ENCODE measurements around the gene LOXL3.
A peak's percentile ranks its signal among the peaks of the same experiment; 100 is the strongest.

Gene LOXL3

DNA sequence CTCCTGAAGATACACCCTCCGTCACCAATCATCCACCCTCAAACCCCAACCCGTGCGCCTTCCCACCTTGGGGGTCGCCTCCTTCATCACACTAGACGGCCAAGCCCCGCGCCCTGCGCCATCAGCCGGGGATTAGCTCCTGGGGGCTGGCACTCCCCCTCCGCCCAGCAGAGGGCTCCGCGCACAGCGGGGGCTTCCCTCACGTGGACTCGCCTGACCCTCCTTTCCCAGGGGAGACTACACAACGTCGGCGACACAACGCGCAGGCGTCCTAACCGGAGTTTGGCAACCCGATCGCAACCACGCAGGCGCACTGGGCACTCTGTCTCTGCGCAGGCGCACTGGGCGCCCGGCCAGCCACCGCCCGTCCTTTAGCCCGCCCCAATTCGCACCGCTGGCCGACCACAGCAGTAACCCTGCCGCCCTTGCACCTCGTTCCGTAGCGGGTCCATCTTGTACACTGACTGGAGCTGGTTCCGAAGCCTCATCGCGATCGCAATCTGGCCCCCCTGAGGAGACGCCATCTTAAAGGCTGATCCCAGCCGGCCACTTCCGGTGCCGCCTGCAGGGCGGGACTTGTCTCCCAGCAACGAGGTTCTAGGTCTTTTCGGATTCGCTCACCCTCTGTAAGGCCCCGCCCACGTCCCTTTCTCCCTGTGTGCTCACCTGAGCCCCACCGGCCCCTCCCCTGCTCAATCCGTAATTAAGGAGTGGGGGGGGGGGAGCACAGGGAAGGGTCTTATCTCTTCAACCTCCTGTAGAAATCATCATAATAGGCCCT is 46.4 kb downstream of the LOXL3 start, which contains the start of gene PCGF1 (continued):
- TF ChIP-seq MEIS1 (CRISPR knock-in tag; IDR thresholded peaks at IDR 0.05; ENCODE audit: borderline replicate concordance): no peak
- TF ChIP-seq SCRT1 (tag by site-specific recombination; IDR thresholded peaks at IDR 0.05; ENCODE audit: borderline replicate concordance): no peak
- TF ChIP-seq, protein P1, sequence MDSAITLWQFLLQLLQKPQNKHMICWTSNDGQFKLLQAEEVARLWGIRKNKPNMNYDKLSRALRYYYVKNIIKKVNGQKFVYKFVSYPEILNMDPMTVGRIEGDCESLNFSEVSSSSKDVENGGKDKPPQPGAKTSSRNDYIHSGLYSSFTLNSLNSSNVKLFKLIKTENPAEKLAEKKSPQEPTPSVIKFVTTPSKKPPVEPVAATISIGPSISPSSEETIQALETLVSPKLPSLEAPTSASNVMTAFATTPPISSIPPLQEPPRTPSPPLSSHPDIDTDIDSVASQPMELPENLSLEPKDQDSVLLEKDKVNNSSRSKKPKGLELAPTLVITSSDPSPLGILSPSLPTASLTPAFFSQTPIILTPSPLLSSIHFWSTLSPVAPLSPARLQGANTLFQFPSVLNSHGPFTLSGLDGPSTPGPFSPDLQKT (IDR thresholded peaks at IDR 0.05; ENCODE audit: borderline replicate concordance, low read depth, low read length): no peak; the same call in 1 of the 2 replicates
- TF ChIP-seq SALL2 (tag by site-specific recombination; IDR thresholded peaks at IDR 0.05; ENCODE audit: borderline replicate concordance): no peak
- no peak for TF ChIP-seq ZNF658 (tag by site-specific recombination; IDR thresholded peaks at IDR 0.05)
- TF ChIP-seq ZNF629 (tag by site-specific recombination; IDR thresholded peaks at IDR 0.05): peak; percentile 60; the same call in 1 of the 2 replicates
- TF ChIP-seq KLF7 (tag by site-specific recombination; IDR thresholded peaks at IDR 0.05; ENCODE audit: borderline replicate concordance): 0 out of 2 replicates have a peak, but pooled peaks have one; percentile 11
- TF ChIP-seq ZBTB7A (tag by site-specific recombination; IDR thresholded peaks at IDR 0.05; ENCODE audit: low read depth): peak; percentile 66; the same call in 1 of the 2 replicates
- TF ChIP-seq ZNF114 (tag by site-specific recombination; IDR thresholded peaks at IDR 0.05): no peak
- TF ChIP-seq ZNF19 (tag by site-specific recombination; IDR thresholded peaks at IDR 0.05; ENCODE audit: low read depth): no peak
- no peak for TF ChIP-seq ZNF214 (tag by site-specific recombination; IDR thresholded peaks at IDR 0.05; ENCODE audit: borderline replicate concordance)
- no peak for TF ChIP-seq ZNF791 (tag by site-specific recombination; IDR thresholded peaks at IDR 0.05)
- TF ChIP-seq ZNF664 (tag by site-specific recombination; IDR thresholded peaks at IDR 0.05): no peak
- no peak for TF ChIP-seq ZBTB21 (tag by site-specific recombination; IDR thresholded peaks at IDR 0.05)
- TF ChIP-seq ZNF639 (tag by site-specific recombination; IDR thresholded peaks at IDR 0.05): no peak
- no peak for TF ChIP-seq ZNF324 (tag by site-specific recombination; IDR thresholded peaks at IDR 0.05)
- TF ChIP-seq ZNF513 (tag by site-specific recombination; IDR thresholded peaks at IDR 0.05): no peak
- no peak for TF ChIP-seq ZNF510 (tag by site-specific recombination; IDR thresholded peaks at IDR 0.05; ENCODE audit: insufficient replicate concordance)
- TF ChIP-seq ZBTB1 (tag by site-specific recombination; IDR thresholded peaks at IDR 0.05): no peak
- TF ChIP-seq ZNF155 (tag by site-specific recombination; IDR thresholded peaks at IDR 0.05): no peak
- no peak for TF ChIP-seq FEZF1 (tag by site-specific recombination; IDR thresholded peaks at IDR 0.05)
- TF ChIP-seq ZFP69B (tag by site-specific recombination; IDR thresholded peaks at IDR 0.05): no peak
- TF ChIP-seq ZNF596 (tag by site-specific recombination; IDR thresholded peaks at IDR 0.05): no peak
- peak; percentile 62 for TF ChIP-seq ZFHX2 (tag by site-specific recombination; conservative IDR thresholded peaks at IDR 0.05)
- TF ChIP-seq RBAK (tag by site-specific recombination; IDR thresholded peaks at IDR 0.05): no peak
- TF ChIP-seq GLIS2 (tag by site-specific recombination; IDR thresholded peaks at IDR 0.05): peak; percentile 98
- no peak for TF ChIP-seq ZNF404 (tag by site-specific recombination; IDR thresholded peaks at IDR 0.05)
- TF ChIP-seq, protein P2, sequence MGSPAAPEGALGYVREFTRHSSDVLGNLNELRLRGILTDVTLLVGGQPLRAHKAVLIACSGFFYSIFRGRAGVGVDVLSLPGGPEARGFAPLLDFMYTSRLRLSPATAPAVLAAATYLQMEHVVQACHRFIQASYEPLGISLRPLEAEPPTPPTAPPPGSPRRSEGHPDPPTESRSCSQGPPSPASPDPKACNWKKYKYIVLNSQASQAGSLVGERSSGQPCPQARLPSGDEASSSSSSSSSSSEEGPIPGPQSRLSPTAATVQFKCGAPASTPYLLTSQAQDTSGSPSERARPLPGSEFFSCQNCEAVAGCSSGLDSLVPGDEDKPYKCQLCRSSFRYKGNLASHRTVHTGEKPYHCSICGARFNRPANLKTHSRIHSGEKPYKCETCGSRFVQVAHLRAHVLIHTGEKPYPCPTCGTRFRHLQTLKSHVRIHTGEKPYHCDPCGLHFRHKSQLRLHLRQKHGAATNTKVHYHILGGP (tag by site-specific recombination; IDR thresholded peaks at IDR 0.05): no peak
- TF ChIP-seq ZNF76 (tag by site-specific recombination; IDR thresholded peaks at IDR 0.05; ENCODE audit: borderline replicate concordance, low read depth): peak; percentile 48; the same call in 1 of the 2 replicates
- no peak for TF ChIP-seq GLI2 (tag by site-specific recombination; IDR thresholded peaks at IDR 0.05; ENCODE audit: borderline replicate concordance, low read depth)
- TF ChIP-seq, protein P3, sequence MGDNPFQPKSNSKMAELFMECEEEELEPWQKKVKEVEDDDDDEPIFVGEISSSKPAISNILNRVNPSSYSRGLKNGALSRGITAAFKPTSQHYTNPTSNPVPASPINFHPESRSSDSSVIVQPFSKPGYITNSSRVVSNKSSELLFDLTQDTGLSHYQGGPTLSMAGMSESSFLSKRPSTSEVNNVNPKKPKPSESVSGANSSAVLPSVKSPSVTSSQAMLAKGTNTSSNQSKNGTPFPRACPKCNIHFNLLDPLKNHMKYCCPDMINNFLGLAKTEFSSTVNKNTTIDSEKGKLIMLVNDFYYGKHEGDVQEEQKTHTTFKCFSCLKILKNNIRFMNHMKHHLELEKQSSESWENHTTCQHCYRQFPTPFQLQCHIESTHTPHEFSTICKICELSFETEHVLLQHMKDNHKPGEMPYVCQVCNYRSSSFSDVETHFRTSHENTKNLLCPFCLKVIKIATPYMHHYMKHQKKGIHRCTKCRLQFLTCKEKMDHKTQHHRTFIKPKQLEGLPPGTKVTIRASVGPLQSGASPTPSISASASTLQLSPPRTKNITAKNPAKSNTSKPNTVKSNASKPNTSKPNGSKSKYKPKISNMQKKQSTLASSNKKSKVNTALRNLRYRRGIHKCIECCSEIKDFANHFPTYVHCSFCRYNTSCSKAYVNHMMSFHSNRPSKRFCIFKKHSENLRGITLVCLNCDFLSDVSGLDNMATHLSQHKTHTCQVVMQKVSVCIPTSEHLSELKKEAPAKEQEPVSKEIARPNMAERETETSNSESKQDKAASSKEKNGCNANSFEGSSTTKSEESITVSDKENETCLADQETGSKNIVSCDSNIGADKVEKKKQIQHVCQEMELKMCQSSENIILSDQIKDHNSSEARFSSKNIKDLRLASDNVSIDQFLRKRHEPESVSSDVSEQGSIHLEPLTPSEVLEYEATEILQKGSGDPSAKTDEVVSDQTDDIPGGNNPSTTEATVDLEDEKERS (tag by site-specific recombination; IDR thresholded peaks at IDR 0.05): no peak
